ENCODE measurements around the gene MIF4GD. TPM values are rescaled to one million over a fixed set of nuclear protein-coding genes. Genes with fewer than 3 reads are reported as not detected.

Gene MIF4GD
- total and polyA plus RNA-seq, 2 experiments from 2014 or later, result 12.4 to 23.6 TPM

- no peaks in the 10 kb centered on the region for H3K9me3 ChIP-seq (ENCODE audit: low read depth)
- H3K4me3 ChIP-seq, result no peak overlapping the region
- no peaks in the 10 kb centered on the region for H4K20me1 ChIP-seq (ENCODE audit: insufficient read depth, poor library complexity, severe bottlenecking)
- peaks cover 9% of the 10 kb centered on the region for H3K4me1 ChIP-seq (ENCODE audit: insufficient read depth)
- H3K27me3 ChIP-seq, result no peaks in the 10 kb centered on the region
- no peaks in the 10 kb centered on the region for H3K36me3 ChIP-seq (replicated peaks; ENCODE audit: insufficient read depth, low read depth)
- 89% methylated on average over 14 of the region's 14 CpGs for WGBS (ENCODE audit: low lambda C conversion rate, missing lambda C conversion rate)
- no peak for DNase-seq (ENCODE audit: low spot score)
- TF ChIP-seq EZH2 (IDR thresholded peaks at IDR 0.05; ENCODE audit: borderline replicate concordance) (no peak), CTCF (IDR thresholded peaks at IDR 0.05; ENCODE audit: poor library complexity) (no peak), EZH2phosphoT487 (IDR thresholded peaks at IDR 0.05; ENCODE audit: low read depth, severe bottlenecking, unreplicated experiment) (no peak)
- H3K79me2 ChIP-seq, result no peaks in the 10 kb centered on the region
- H2AFZ ChIP-seq, result no peak overlapping the region
- H3K9me2 ChIP-seq (replicated peaks; ENCODE audit: insufficient read depth), result no peaks in the 10 kb centered on the region
- H3K27ac ChIP-seq, result no peak overlapping the region
- H3K4me2 ChIP-seq, result no peak overlapping the region
Measured at GRCh38 chr17:75313941-75314551, 43.0 kb upstream of the MIF4GD start.

- Histone ChIP-seq H3K79me2 (no peaks in the 10 kb centered on the region), H3K4me3 (no peak overlapping the region), H3K4me1 (ENCODE audit: insufficient read depth) (peaks cover 19% of the 10 kb centered on the region), H3K4me2 (peak overlapping the region; percentile 39), H3K9me3 (ENCODE audit: low read depth) (no peaks in the 10 kb centered on the region), H3K27me3 (no peaks in the 10 kb centered on the region), H2AFZ (peak overlapping the region; percentile 5), H4K20me1 (ENCODE audit: insufficient read depth, poor library complexity, severe bottlenecking) (no peaks in the 10 kb centered on the region), H3K27ac (peak overlapping the region; percentile 92), H3K9me2 (replicated peaks; ENCODE audit: insufficient read depth) (no peaks in the 10 kb centered on the region), H3K36me3 (replicated peaks; ENCODE audit: insufficient read depth, low read depth) (no peaks in the 10 kb centered on the region)
- 59% methylated on average over 19 of the region's 20 CpGs for WGBS (ENCODE audit: low lambda C conversion rate, missing lambda C conversion rate)
- DNase-seq (ENCODE audit: low spot score), result peak; percentile 73
- no peak for TF ChIP-seq EZH2 (IDR thresholded peaks at IDR 0.05; ENCODE audit: borderline replicate concordance)
- no peak for TF ChIP-seq EZH2phosphoT487 (IDR thresholded peaks at IDR 0.05; ENCODE audit: low read depth, severe bottlenecking, unreplicated experiment)
- TF ChIP-seq CTCF (IDR thresholded peaks at IDR 0.05; ENCODE audit: poor library complexity), result no peak
Measured at GRCh38 chr17:75308732-75309629, 38.0 kb upstream of the MIF4GD start.

GRCh38 chr17:75307957-75308731 is 37.1 kb upstream of the MIF4GD start:
- no peaks in the 10 kb centered on the region for H3K9me2 ChIP-seq (replicated peaks; ENCODE audit: insufficient read depth)
- H3K9me3 ChIP-seq (ENCODE audit: low read depth), result no peaks in the 10 kb centered on the region
- peak overlapping the region; percentile 92 for H3K27ac ChIP-seq
- H3K27me3 ChIP-seq, result no peaks in the 10 kb centered on the region
- H3K4me1 ChIP-seq (ENCODE audit: insufficient read depth), result peaks cover 19% of the 10 kb centered on the region
- H3K4me2 ChIP-seq, result peak overlapping the region; percentile 39
- no peaks in the 10 kb centered on the region for H3K79me2 ChIP-seq
- no peaks in the 10 kb centered on the region for H3K36me3 ChIP-seq (replicated peaks; ENCODE audit: insufficient read depth, low read depth)
- no peaks in the 10 kb centered on the region for H4K20me1 ChIP-seq (ENCODE audit: insufficient read depth, poor library complexity, severe bottlenecking)
- 73% methylated on average over 12 of the region's 13 CpGs for WGBS (ENCODE audit: low lambda C conversion rate, missing lambda C conversion rate)
- H2AFZ ChIP-seq, result no peak overlapping the region
- no peak for TF ChIP-seq CTCF (IDR thresholded peaks at IDR 0.05; ENCODE audit: poor library complexity)
- no peak for TF ChIP-seq EZH2phosphoT487 (IDR thresholded peaks at IDR 0.05; ENCODE audit: low read depth, severe bottlenecking, unreplicated experiment)
- TF ChIP-seq EZH2 (IDR thresholded peaks at IDR 0.05; ENCODE audit: borderline replicate concordance), result no peak
- DNase-seq (ENCODE audit: low spot score), result no peak
- no peak overlapping the region for H3K4me3 ChIP-seq
